Pancreas (tissue), 10 donors: Measurements from ENCODE around the gene MEGF6. TPM values are rescaled to one million over a fixed set of nuclear protein-coding genes. Genes with fewer than 3 reads are reported as not detected.

Source experiments
- ATAC-seq, 4 donors: fragments of 200-7000 bp; cut with Tn5 transposase; one replicate each; pipeline versions ENCODE4 v1.8.0 to v1.9.1; 2020; ENCODE audit warnings: mild to moderate bottlenecking in 4 of 4, moderate library complexity in 4 of 4
- DNase-seq, 6 donors: peaks; one replicate each; pipeline ENCODE4 v3.0.0-alpha.2; 2020
- FAIRE-seq: peaks from 2 replicates; lab custom pipeline; 2012; peaks lifted over from hg19 to GRCh38; lab: Jason Lieb, UNC
- H3K27ac ChIP-seq, 4 donors: fragments of 200-600 bp; sonication (generic); 1 replicate in 3 of 4; 2 replicates in 1 of 4; pipeline versions ENCODE4 v1.5.0 to v1.8.0; 2020
- H3K27me3 ChIP-seq, 4 donors: fragments of 200-600 bp; one replicate each; pipeline ENCODE4 v1.8.0; 2021
- H3K36me3 ChIP-seq, 3 donors: fragments of 200-600 bp; sonication (generic) in 1 of 3; one replicate each; pipeline versions ENCODE4 v1.5.0 to v1.8.0; 2020 to 2021
- H3K4me1 ChIP-seq, 3 donors: fragments of 200-600 bp; one replicate each; pipeline ENCODE4 v1.8.0; 2021
- H3K4me3 ChIP-seq, 4 donors: fragments of 200-600 bp; sonication (generic) in 2 of 4; one replicate each; pipeline versions ENCODE4 v1.5.0 to v1.8.0; 2020 to 2021
- H3K9me3 ChIP-seq, 4 donors: fragments of 200-600 bp; one replicate each; pipeline ENCODE4 v1.8.0; 2021
- CTCF ChIP-seq, 4 donors: fragments of 200-600 bp; sonication (generic) in 3 of 4; IDR thresholded peaks; one replicate each; pipeline versions ENCODE4 v1.5.0 to v1.8.0; 2021; ENCODE audit warnings: antibody characterized with exemption in 4 of 4
- WGBS, 2 donors: extraction: QIAGEN DNeasy Blood & Tissue Kit; methylation state at CpG; one replicate each; pipeline ENCODE4 v1.1.7; 2013; 5-methylcytosine and 5-hydroxymethylcytosine counted together
- intact Hi-C, 3 donors: fragments of 100-400 bp; cut with DNase I; formaldehyde crosslinking; loops; one replicate each; pipeline versions ENCODE4 v1.11.1 to v1.14.2; 2022
- polyA plus RNA-seq, 2 donors: library from polyadenylated mRNA; stranded (reverse); fragments of 200-250 nt; gene quantifications; one replicate each; pipeline ENCODE4 v1.2.3, GENCODE V29; 2013
- total RNA-seq, 6 donors: library from RNA; stranded (reverse); fragmentation: NEBNext Ultra II Directional in 4 of 6; extraction: Animal tissue kit (Norgen Biotek cat#: 25700) in 4 of 6; gene quantifications; one replicate each; pipeline versions ENCODE4 v1.2.1 to v1.2.4, GENCODE V29; 2021 to 2023
- donor health status: healthy with polysubstance abuse.
- donor health status: DM: no; HTN: no; CAD: no; lungs with moderate emphysema.
- donor health status: DM: no; HTN: no; CAD: no.
- donor health status: control.
- donor health status: control.
- donor health status: Bipolar disorder and iron deficiency.
- donor health status: DM: yes; HTN: yes; CAD: no.
- donor health status: DM: no; HTN: no; CAD: no.
- donor health status: DM: no; HTN: no; CAD: no.
- donor health status: DM: yes; HTN: yes; CAD: no.

MEGF6 gene
- total and polyA plus RNA-seq, 8 donors, result 2.6 to 20.0 (median 8.4) TPM

- Histone ChIP-seq H3K4me3 (no peak overlapping the region), H3K9me3 (no peaks in the 10 kb centered on the region), H3K36me3 (peaks cover 0 to 41% (median 9%) of the 10 kb centered on the region in 3 donors), H3K4me1 (no peaks in the 10 kb centered on the region), H3K27me3 (no peaks in the 10 kb centered on the region), H3K27ac (no peak overlapping the region)
- intact Hi-C loops, result loop anchor here in 1 of 3 donors (10.0 kb wide), 1 partner anchor 139 kb away; no protein-coding TSS in a partner anchor
- 92 to 94% methylated on average over 28 of the region's 28 CpGs for WGBS, 2 donors
- DNase-seq (peak in 1 of 6 donors; percentile 24), ATAC-seq (no peak), FAIRE-seq (no peak)
- TF ChIP-seq CTCF (IDR thresholded peaks at IDR 0.05), result no peak
Measured at GRCh38 chr1:3633344-3634058, 22.2 kb upstream of the MEGF6 start.

- WGBS, 2 donors, result 93 to 94% methylated on average over 26 of the region's 26 CpGs
- Histone ChIP-seq H3K4me3 (no peak overlapping the region), H3K36me3 (peaks cover 0 to 42% (median 10%) of the 10 kb centered on the region in 3 donors), H3K27ac (no peak overlapping the region), H3K27me3 (no peaks in the 10 kb centered on the region), H3K4me1 (no peaks in the 10 kb centered on the region), H3K9me3 (no peaks in the 10 kb centered on the region)
- DNase-seq, result no peak
- no peak for FAIRE-seq
- ATAC-seq, result no peak
- intact Hi-C loops, result loop anchor here in 1 of 3 donors (10.0 kb wide), 1 partner anchor 138 kb away; no protein-coding TSS in a partner anchor
- no peak for TF ChIP-seq CTCF (IDR thresholded peaks at IDR 0.05)
Measured at GRCh38 chr1:3632716-3633343, 21.5 kb upstream of the MEGF6 start.

- 93 to 94% methylated on average over 17 of the region's 17 CpGs for WGBS, 2 donors
- FAIRE-seq, result no peak
- peaks cover 0 to 38% (median 13%) of the 10 kb centered on the region in 3 donors for H3K36me3 ChIP-seq
- H3K9me3 ChIP-seq, result no peaks in the 10 kb centered on the region
- intact Hi-C loops, result loop anchor here in 1 of 3 donors (10.0 kb wide), 1 partner anchor 137 kb away; no protein-coding TSS in a partner anchor
- no peak overlapping the region for H3K27ac ChIP-seq
- no peaks in the 10 kb centered on the region for H3K4me1 ChIP-seq
- H3K4me3 ChIP-seq, result no peak overlapping the region
- TF ChIP-seq CTCF (IDR thresholded peaks at IDR 0.05), result no peak
- no peak for ATAC-seq
- DNase-seq, result no peak
- no peaks in the 10 kb centered on the region for H3K27me3 ChIP-seq
Measured at GRCh38 chr1:3632298-3632697, 21.0 kb upstream of the MEGF6 start.

DNA sequence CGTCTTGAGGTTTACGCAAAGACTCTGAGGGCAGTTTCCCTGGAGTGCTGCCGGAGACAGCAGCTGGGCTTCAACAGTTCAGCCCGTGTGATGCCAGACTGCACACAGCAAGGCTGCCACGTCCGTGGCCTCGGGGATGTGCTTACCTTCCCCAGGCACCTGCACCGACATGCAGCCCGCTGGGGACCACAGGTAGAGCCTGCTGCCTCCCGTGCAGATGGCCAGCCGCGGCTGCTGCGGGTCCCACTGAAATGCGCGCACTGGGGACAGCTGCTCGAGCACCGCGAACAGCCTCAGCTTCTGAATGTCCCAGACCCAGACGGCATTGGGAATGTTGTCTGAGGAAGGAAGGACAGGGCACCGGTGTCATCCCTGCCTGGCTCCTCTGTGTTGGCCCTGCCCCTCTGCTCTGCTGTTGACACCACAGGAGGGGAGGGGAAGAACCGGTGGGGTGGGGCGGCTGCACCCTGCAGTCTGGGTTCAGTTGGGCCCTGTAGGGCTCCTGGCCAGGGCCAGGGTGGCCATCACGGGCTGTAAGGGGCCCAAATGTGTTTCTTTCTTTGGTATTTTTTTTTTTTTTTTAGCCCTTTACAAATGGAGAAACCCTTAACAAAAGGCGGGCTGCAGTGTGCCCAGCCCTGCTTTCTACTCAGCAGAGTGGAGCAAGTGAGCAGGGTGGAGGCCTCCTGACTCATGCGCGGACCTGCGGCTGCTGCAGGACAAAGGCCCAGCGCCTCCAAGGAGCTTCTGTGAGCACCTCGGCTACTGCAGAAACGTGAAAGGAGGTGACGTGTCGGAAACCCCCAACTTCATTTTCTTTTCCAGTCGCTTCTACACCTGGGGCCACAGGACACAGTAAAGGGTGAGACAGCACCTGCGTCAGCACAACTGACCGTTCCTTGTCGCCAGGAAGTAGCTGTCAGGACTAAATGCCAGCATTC is 20.3 kb upstream of the MEGF6 start:
- ATAC-seq (no peak), FAIRE-seq (no peak)

More for the DNA sequence above, 20.3 kb upstream of the MEGF6 start:
- peaks cover 0 to 38% (median 13%) of the 10 kb centered on the region in 3 donors for H3K36me3 ChIP-seq
- no peaks in the 10 kb centered on the region for H3K27me3 ChIP-seq
- no peak overlapping the region for H3K27ac ChIP-seq
- TF ChIP-seq CTCF (IDR thresholded peaks at IDR 0.05), result no peak
- no peaks in the 10 kb centered on the region for H3K9me3 ChIP-seq
- no peak for DNase-seq
- no peak overlapping the region for H3K4me3 ChIP-seq
- no peaks in the 10 kb centered on the region for H3K4me1 ChIP-seq
- WGBS, 2 donors, result 88 to 90% methylated on average over 36 of the region's 36 CpGs
- intact Hi-C loops, result loop anchor here in 1 of 3 donors (10.0 kb wide), 1 partner anchor 137 kb away; no protein-coding TSS in a partner anchor
